ENCODE results near the gene ELK4. TPM values are rescaled to one million over a fixed set of nuclear protein-coding genes. Genes with fewer than 3 reads are reported as not detected.

The ELK4 gene
- total RNA-seq (ENCODE audit: low replicate concordance): 20.9 and 27.6 TPM in 2 replicates
- long read RNA-seq, partial matches to known transcripts: 0 of 2 reads
- long read RNA-seq, other reads (novel, unspliced or antisense): 2 of 2 reads

GRCh38 chr1:205631768-205632668 is at the start of gene ELK4:
Gene ELK4 (minus strand): TSS chr1:205632011. CDS start chr1:205623882, 8,129 bp downstream.
- TF ChIP-seq CTCF (conservative IDR thresholded peaks at IDR 0.05): peak; percentile 72
- H3K4me3 Mint-ChIP-seq: peak within 1 kb of the TSS; percentile 97
- no peaks in the 10 kb centered on the region for H3K27me3 Mint-ChIP-seq
- peak within 1 kb of the TSS; percentile 96 for H3K27ac Mint-ChIP-seq
- peak; percentile 99 for DNase-seq (ENCODE audit: extremely low spot score, unreplicated experiment)
- H3K4me1 Mint-ChIP-seq (ENCODE audit: unreplicated experiment): peaks cover 25% of the 10 kb centered on the region
- no peaks in the 10 kb centered on the region for H3K9me3 Mint-ChIP-seq
- H3K36me3 Mint-ChIP-seq: peaks cover under 1% of the 10 kb centered on the region

- DNase-seq (ENCODE audit: extremely low spot score, unreplicated experiment): no peak
- H3K27ac Mint-ChIP-seq: peak overlapping the region; percentile 61
- peaks cover 8% of the 10 kb centered on the region for H3K27me3 Mint-ChIP-seq
- peaks cover 27% of the 10 kb centered on the region for H3K4me1 Mint-ChIP-seq (ENCODE audit: unreplicated experiment)
- TF ChIP-seq CTCF (conservative IDR thresholded peaks at IDR 0.05): no peak
- no peaks in the 10 kb centered on the region for H3K36me3 Mint-ChIP-seq
- H3K4me3 Mint-ChIP-seq: peak overlapping the region; percentile 85
- no peaks in the 10 kb centered on the region for H3K9me3 Mint-ChIP-seq
These were observed 49.6 kb upstream of the ELK4 start for GRCh38 chr1:205681364-205681763.

- Mint-ChIP-seq H3K27ac (peak within 1 kb of the TSS; percentile 61), H3K27me3 (peaks cover 8% of the 10 kb centered on the region), H3K36me3 (no peaks in the 10 kb centered on the region), H3K4me3 (peak within 1 kb of the TSS; percentile 88), H3K4me1 (ENCODE audit: unreplicated experiment) (peaks cover 34% of the 10 kb centered on the region), H3K9me3 (no peaks in the 10 kb centered on the region)
- no peak for DNase-seq (ENCODE audit: extremely low spot score, unreplicated experiment)
- no peak for TF ChIP-seq CTCF (conservative IDR thresholded peaks at IDR 0.05)
These were observed 48.5 kb upstream of the ELK4 start, which contains the start of gene SLC45A3 for GRCh38 chr1:205680073-205680851. Gene SLC45A3 (minus strand): TSS chr1:205680509. CDS start chr1:205664656, 15,853 bp downstream.

GRCh38 chr1:205678286-205679111 is 46.7 kb upstream of the ELK4 start:
- TF ChIP-seq CTCF (conservative IDR thresholded peaks at IDR 0.05): no peak
- no peaks in the 10 kb centered on the region for H3K9me3 Mint-ChIP-seq
- H3K27me3 Mint-ChIP-seq: peaks cover 8% of the 10 kb centered on the region
- peak overlapping the region; percentile 88 for H3K4me3 Mint-ChIP-seq
- no peak for DNase-seq (ENCODE audit: extremely low spot score, unreplicated experiment)
- peak overlapping the region; percentile 25 for H3K27ac Mint-ChIP-seq
- peaks cover 34% of the 10 kb centered on the region for H3K4me1 Mint-ChIP-seq (ENCODE audit: unreplicated experiment)
- H3K36me3 Mint-ChIP-seq: no peaks in the 10 kb centered on the region

GRCh38 chr1:205677167-205677566 is 45.4 kb upstream of the ELK4 start:
- no peak for DNase-seq (ENCODE audit: extremely low spot score, unreplicated experiment)
- Mint-ChIP-seq H3K9me3 (no peaks in the 10 kb centered on the region), H3K27me3 (peaks cover 8% of the 10 kb centered on the region), H3K36me3 (no peaks in the 10 kb centered on the region), H3K4me1 (ENCODE audit: unreplicated experiment) (peaks cover 37% of the 10 kb centered on the region), H3K27ac (no peak overlapping the region), H3K4me3 (peak overlapping the region; percentile 34)
- no peak for TF ChIP-seq CTCF (conservative IDR thresholded peaks at IDR 0.05)

Data from type B pancreatic cell (in vitro differentiated cells).